ENCODE results near the gene GJB6. TPM values are rescaled to one million over a fixed set of nuclear protein-coding genes. Genes with fewer than 3 reads are reported as not detected.

The GJB6 gene
- total RNA-seq = not detected in 2 replicates

DNA sequence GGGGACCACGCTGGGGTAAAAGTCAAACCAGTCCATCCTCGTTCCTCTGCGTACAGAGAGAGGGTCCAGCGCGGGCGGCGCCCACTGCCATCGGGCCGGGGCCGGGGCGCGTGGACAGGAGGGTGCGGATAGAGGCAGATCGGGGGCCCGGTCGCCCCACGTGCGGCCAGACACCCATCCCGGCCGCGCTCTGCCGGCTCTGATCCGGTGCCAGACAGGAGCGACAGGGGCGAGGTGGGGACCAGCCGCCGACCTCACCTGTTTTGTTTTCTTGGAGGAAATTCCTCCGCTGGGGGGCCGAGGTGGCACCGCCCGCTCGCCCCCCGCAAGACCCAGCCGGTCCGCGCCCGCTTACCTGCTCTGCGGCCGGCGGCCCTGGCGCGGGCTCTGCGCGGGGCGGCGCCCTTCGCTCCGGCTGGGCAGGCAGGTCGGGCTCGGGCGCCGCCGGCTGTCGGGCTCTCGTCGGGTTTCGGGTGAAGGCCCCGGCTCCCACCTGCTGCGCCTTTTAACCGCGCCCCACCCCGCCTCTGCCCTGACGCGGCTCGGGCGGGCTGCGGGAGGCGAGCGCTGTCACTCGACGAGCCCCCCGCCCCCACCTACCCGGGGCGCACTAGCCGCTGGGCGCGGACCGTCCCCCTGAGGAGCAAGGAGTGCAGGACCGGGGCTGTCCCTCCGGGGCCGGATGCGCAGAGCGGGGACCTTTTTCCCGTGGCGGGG, at the start of gene GJB6:
Gene GJB6 (minus strand): TSS at position 481 of the 717 bp plus-strand sequence. CDS start 8,839 bp downstream, outside the sequence.

DNA sequence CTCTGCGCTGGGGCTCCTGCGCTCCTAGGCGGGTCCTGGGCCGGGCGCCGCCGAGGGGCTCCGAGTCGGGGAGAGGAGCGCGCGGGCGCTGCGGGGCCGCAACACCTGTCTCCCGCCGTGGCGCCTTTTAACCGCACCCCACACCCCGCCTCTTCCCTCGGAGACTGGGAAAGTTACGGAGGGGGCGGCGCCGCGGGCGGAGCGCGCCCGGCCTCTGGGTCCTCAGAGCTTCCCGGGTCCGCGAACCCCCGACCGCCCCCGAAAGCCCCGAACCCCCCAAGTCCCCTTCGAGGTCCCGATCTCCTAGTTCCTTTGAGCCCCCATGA, 39.3 kb downstream of the GJB6 start, which contains the start of gene GJB2:
Gene GJB2 (minus strand): TSS at position 103 of the 326 bp plus-strand sequence. CDS start 3,357 bp downstream, outside the sequence.

Other genes starting within 250 kb of the GJB6 start
- under 0.01 TPM in 1 of 2 replicates, not detected in the other for gene GJA3, start 71.3 kb downstream of the GJB6 start, total RNA-seq
- not detected in 2 replicates for gene GJB2, start 39.4 kb downstream of the GJB6 start, total RNA-seq

Measured in bladder microvascular endothelial cell (primary cell).